ENCODE data around the gene SIRT2. TPM values are rescaled to one million over a fixed set of nuclear protein-coding genes. Genes with fewer than 3 reads are reported as not detected.
A peak's percentile ranks its signal among the peaks of the same experiment; 100 is the strongest.

Gene SIRT2
- total RNA-seq, 4 donors from 2014 or later = 208 to 327 (median 285) TPM

- in situ Hi-C loops (cut with MboI; ENCODE audit: low sequenced_read_pairs in 4 of 4) = loop anchor here in 1 of 4 donors (10.0 kb wide), 1 partner anchor 49 kb away; the partner anchor contains the start of gene HNRNPL
- intact Hi-C loops (cut with DNase I; ENCODE audit: low total_unique reads) = loop anchor here (5.0 to 10.0 kb wide), 2 partner anchors 181 to 719 kb away; no protein-coding TSS in a partner anchor
- ATAC-seq (peak in 1 of 2 donors; percentile 19), DNase-seq (peak in 1 of 2 donors; percentile 53)
- TF ChIP-seq, protein P1, sequence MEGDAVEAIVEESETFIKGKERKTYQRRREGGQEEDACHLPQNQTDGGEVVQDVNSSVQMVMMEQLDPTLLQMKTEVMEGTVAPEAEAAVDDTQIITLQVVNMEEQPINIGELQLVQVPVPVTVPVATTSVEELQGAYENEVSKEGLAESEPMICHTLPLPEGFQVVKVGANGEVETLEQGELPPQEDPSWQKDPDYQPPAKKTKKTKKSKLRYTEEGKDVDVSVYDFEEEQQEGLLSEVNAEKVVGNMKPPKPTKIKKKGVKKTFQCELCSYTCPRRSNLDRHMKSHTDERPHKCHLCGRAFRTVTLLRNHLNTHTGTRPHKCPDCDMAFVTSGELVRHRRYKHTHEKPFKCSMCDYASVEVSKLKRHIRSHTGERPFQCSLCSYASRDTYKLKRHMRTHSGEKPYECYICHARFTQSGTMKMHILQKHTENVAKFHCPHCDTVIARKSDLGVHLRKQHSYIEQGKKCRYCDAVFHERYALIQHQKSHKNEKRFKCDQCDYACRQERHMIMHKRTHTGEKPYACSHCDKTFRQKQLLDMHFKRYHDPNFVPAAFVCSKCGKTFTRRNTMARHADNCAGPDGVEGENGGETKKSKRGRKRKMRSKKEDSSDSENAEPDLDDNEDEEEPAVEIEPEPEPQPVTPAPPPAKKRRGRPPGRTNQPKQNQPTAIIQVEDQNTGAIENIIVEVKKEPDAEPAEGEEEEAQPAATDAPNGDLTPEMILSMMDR (IDR thresholded peaks at IDR 0.05 in 4 of 5, conservative IDR thresholded peaks at IDR 0.05 in 1 of 5) = no peak
- TF ChIP-seq POLR2A (IDR thresholded peaks at IDR 0.05) = no peak
- peak overlapping the region; percentile 85 to 96 (median 88) for H3K27ac ChIP-seq
- no peaks in the 10 kb centered on the region for H3K9me3 ChIP-seq
- no peaks in the 10 kb centered on the region for H3K27me3 ChIP-seq
- peaks cover 70 to 82% of the 10 kb centered on the region in 2 donors for H3K4me1 ChIP-seq
- peak overlapping the region in 1 of 4 donors; percentile 16 for H3K4me3 ChIP-seq
- H3K36me3 ChIP-seq = peaks cover 0 to 18% of the 10 kb centered on the region in 2 donors
Observed at GRCh38 chr19:38893341-38893771, 6.1 kb downstream of the SIRT2 start.

DNA sequence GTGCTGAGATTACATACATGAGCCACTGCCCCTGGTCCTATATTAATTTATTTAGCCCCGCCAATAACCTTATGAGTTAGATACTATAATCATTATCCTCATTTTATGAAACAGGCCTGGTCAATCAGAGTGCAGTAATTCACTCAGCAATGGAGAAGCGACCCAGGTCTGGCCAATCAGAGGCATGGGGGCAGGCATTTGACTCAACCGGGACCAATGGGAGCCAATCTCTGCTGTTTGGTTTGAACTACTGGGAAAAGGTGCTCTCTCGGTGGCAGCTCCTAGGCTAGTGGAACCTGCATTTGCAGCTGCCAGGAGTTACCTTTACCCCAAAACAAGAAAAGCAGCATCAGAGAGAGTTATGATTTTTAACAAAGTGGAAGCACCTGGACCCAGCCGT, 6.6 kb downstream of the SIRT2 start:
- peaks cover 64 to 79% of the 10 kb centered on the region in 2 donors for H3K4me1 ChIP-seq
- peaks cover 0 to 23% of the 10 kb centered on the region in 2 donors for H3K36me3 ChIP-seq
- in situ Hi-C loops (cut with MboI; ENCODE audit: low sequenced_read_pairs in 4 of 4) (loop anchor here in 1 of 4 donors (10.0 kb wide), 1 partner anchor 48 kb away; the partner anchor contains the start of gene HNRNPL), intact Hi-C loops (cut with DNase I; ENCODE audit: low total_unique reads) (loop anchor here (5.0 to 10.0 kb wide), 2 partner anchors 181 to 718 kb away; no protein-coding TSS in a partner anchor)
- no peaks in the 10 kb centered on the region for H3K27me3 ChIP-seq
- TF ChIP-seq, protein P1 (IDR thresholded peaks at IDR 0.05 in 4 of 5, conservative IDR thresholded peaks at IDR 0.05 in 1 of 5) = no peak
- TF ChIP-seq POLR2A (IDR thresholded peaks at IDR 0.05) = no peak
- peak overlapping the region; percentile 85 to 96 (median 88) for H3K27ac ChIP-seq
- ATAC-seq = no peak
- H3K4me3 ChIP-seq = peak overlapping the region in 1 of 4 donors; percentile 16
- no peak for DNase-seq
- no peaks in the 10 kb centered on the region for H3K9me3 ChIP-seq

DNA sequence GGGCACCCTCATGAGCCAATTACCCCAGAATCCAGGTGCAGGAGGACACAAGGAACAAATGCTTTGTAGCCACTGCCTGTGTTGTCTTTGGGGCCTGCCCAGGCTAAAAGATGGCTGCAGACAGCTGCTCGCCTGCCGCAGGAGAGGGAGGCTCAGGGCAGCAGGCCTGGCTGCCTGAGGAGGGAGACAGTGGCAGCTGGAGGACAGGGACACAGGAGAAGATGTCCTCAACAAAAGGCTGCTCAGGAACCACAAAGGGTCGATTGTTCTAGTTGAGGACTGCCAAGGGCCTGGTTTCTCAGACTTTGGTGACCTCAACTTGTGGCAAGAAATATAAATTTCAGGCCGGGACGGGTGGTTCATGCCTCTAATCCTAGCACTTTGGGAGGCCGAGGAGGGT, 7.6 kb downstream of the SIRT2 start:
- intact Hi-C loops (cut with DNase I; ENCODE audit: low total_unique reads) (loop anchor here (2.0 to 10.0 kb wide), 3 partner anchors 61 to 717 kb away; partner anchors contain the start of gene ECH1), in situ Hi-C loops (cut with MboI; ENCODE audit: low sequenced_read_pairs in 4 of 4) (loop anchor here in 1 of 4 donors (10.0 kb wide), 1 partner anchor 47 kb away; the partner anchor contains the start of gene HNRNPL)
- Histone ChIP-seq H3K4me1 (peaks cover 54 to 70% of the 10 kb centered on the region in 2 donors), H3K36me3 (peaks cover 0 to 28% of the 10 kb centered on the region in 2 donors), H3K4me3 (no peak overlapping the region), H3K9me3 (no peaks in the 10 kb centered on the region), H3K27me3 (no peaks in the 10 kb centered on the region), H3K27ac (peak overlapping the region; percentile 85 to 96 (median 88))
- TF ChIP-seq, protein P1 (IDR thresholded peaks at IDR 0.05 in 4 of 5, conservative IDR thresholded peaks at IDR 0.05 in 1 of 5) = no peak
- no peak for TF ChIP-seq POLR2A (IDR thresholded peaks at IDR 0.05)
- no peak for ATAC-seq
- DNase-seq = no peak

DNA sequence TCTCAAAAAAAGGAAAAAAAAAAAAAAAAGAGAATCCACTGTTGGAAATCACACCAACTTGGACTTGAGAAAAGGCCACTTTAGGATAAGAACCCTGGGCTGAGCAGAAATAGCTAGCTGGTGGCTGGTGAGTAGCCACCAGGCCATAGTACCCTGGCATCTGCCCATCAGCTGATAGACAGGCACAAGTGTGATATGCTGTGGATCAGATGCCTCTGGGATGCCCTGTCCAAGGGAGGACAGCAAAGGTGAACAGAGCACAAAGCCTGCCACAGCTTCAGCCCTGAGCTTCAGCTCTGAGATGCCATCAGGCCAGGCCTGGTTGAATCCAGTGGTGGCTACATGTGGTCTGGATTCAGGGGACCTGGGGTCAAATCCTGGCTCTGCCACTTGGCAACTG, 8.7 kb downstream of the SIRT2 start:
- Histone ChIP-seq H3K4me3 (no peak overlapping the region), H3K4me1 (peaks cover 50 to 68% of the 10 kb centered on the region in 2 donors), H3K9me3 (no peaks in the 10 kb centered on the region), H3K27me3 (no peaks in the 10 kb centered on the region), H3K36me3 (peaks cover 0 to 28% of the 10 kb centered on the region in 2 donors), H3K27ac (peak overlapping the region; percentile 85 to 96 (median 88))
- no peak for TF ChIP-seq POLR2A (IDR thresholded peaks at IDR 0.05)
- TF ChIP-seq, protein P1 (IDR thresholded peaks at IDR 0.05 in 4 of 5, conservative IDR thresholded peaks at IDR 0.05 in 1 of 5) = no peak
- ATAC-seq (peak; percentile 92 to 93), DNase-seq (peak; percentile 88 to 94)
- intact Hi-C loops (cut with DNase I; ENCODE audit: low total_unique reads) (loop anchor here (2.0 to 10.0 kb wide), 3 partner anchors 60 to 716 kb away; partner anchors contain the start of gene ECH1), in situ Hi-C loops (cut with MboI; ENCODE audit: low sequenced_read_pairs in 4 of 4) (loop anchor here in 1 of 4 donors (10.0 kb wide), 1 partner anchor 46 kb away; the partner anchor contains the start of gene HNRNPL)
